Limb (tissue), 2 donors: ENCODE data around the gene TBX4.
"Not testable (repeated sequence)": the region's sequence is repeated elsewhere in the genome, so short reads cannot be mapped to it uniquely, and the experiment has no call there.

Source experiments
- DNase-seq, 2 donors: peaks; one replicate each; pipeline ENCODE4 v3.0.0-alpha.2; 2016; ENCODE audit errors: extremely low spot score in 2 of 2

TBX4 gene

GRCh38 chr17:61427567-61427966 lies 24.7 kb upstream of the TBX4 start:
- no peak for DNase-seq

GRCh38 chr17:61429274-61429673 lies 22.9 kb upstream of the TBX4 start:
- no peak for DNase-seq

GRCh38 chr17:61429831-61430230 lies 22.4 kb upstream of the TBX4 start:
- DNase-seq, result not testable (repeated sequence)

- no peak for DNase-seq
Observed at GRCh38 chr17:61431594-61432311, 20.5 kb upstream of the TBX4 start.

- DNase-seq, result no peak
Observed at GRCh38 chr17:61436273-61436672, 15.9 kb upstream of the TBX4 start.

- DNase-seq, result no peak
Observed at GRCh38 chr17:61436995-61437704, 15.1 kb upstream of the TBX4 start.

- DNase-seq, result no peak
Observed at GRCh38 chr17:61440697-61441096, 11.5 kb upstream of the TBX4 start.

GRCh38 chr17:61441507-61441906 lies 10.7 kb upstream of the TBX4 start:
- DNase-seq, result not testable (repeated sequence)

- no peak for DNase-seq
Observed at GRCh38 chr17:61442136-61442775, 10.0 kb upstream of the TBX4 start.

GRCh38 chr17:61442878-61443474 lies 9.2 kb upstream of the TBX4 start:
- no peak for DNase-seq

- peak; percentile 56 to 80 for DNase-seq
Observed at GRCh38 chr17:61443475-61443882, 8.7 kb upstream of the TBX4 start.

- no peak for DNase-seq
Observed at GRCh38 chr17:61444075-61444474, 8.1 kb upstream of the TBX4 start.

- no peak for DNase-seq
Observed at GRCh38 chr17:61444831-61445230, 7.4 kb upstream of the TBX4 start.

GRCh38 chr17:61447358-61447757 lies 4.9 kb upstream of the TBX4 start:
- DNase-seq, result no peak

GRCh38 chr17:61448042-61448441 lies 4.2 kb upstream of the TBX4 start:
- no peak for DNase-seq

- not testable (repeated sequence) for DNase-seq
Observed at GRCh38 chr17:61449140-61449539, 3.1 kb upstream of the TBX4 start.

- no peak for DNase-seq
Observed at GRCh38 chr17:61449707-61450640, 2.2 kb upstream of the TBX4 start.

- peak in 1 of 2 donors; percentile 39 for DNase-seq
Observed at GRCh38 chr17:61450641-61451537, 1.3 kb upstream of the TBX4 start.

GRCh38 chr17:61451538-61452300 lies 503 bp upstream of the TBX4 start:
- peak in 1 of 2 donors; percentile 71 for DNase-seq
